Right lobe of liver (tissue), 4 donors: Measurements from ENCODE around the gene BFSP1.

Source experiments
- CTCF ChIP-seq, 4 donors: fragments of 200-600 bp in 3 of 4; fragments of 450-650 bp in 1 of 4; IDR thresholded peaks; one replicate each; pipeline versions ENCODE4 v1.5.1 to v1.8.0; 2016 to 2022; ENCODE audit warnings: antibody characterized with exemption in 4 of 4, mild to moderate bottlenecking in 2 of 4
- POLR2A ChIP-seq: fragments of 450-650 bp; IDR thresholded peaks from one replicate; pipeline ENCODE4 v1.6.1; 2017; ENCODE audit warnings: antibody characterized with exemption, mild to moderate bottlenecking
- donor health status: DM: no; HTN: no; CAD: no.
- donor health status: DM: no; HTN: no; CAD: no.
- donor health status: DM: no; HTN: yes; CAD: no.

GRCh38 chr20:17560344-17561074 lies 29.3 kb upstream of the BFSP1 start:
- TF ChIP-seq POLR2A (no peak), CTCF (IDR thresholded peaks at IDR 0.05) (no peak)
